HG03439 (cell line): ENCODE results near the gene CDH1.

ENCODE experiments used
- ATAC-seq: cut with Tn5 transposase; IDR thresholded peaks from one replicate; pipeline ENCODE4 v1.9.1; 2021; ENCODE audit warnings: mild to moderate bottlenecking, moderate library complexity; ENCODE audit not compliant: unreplicated experiment

CDH1 gene

DNA sequence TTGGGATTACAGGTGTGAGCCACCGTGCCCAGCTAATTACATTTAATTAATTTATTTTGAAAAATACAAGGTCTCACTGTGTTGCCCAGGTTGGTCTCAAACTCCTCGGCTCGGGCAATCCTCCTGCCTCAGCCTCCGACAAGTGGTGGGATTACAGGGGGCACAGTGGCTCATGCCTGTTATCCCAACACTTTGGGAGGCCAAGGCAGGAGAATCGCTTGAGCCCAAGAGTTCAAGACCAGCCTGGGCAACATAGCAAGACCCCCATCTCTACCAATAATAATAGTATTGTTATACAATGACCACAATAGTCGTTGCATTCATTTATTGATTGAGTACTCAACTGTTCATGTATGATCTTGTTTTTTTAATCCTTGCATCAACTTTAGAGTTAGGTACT is 22.0 kb downstream of the CDH1 start:
- ATAC-seq, result no peak

- ATAC-seq, result peak; percentile 46
These were observed 23.7 kb downstream of the CDH1 start for GRCh38 chr16:68760671-68761275.

- no peak for ATAC-seq
These were observed 26.1 kb downstream of the CDH1 start for GRCh38 chr16:68762996-68763756.

GRCh38 chr16:68764862-68765261 is 27.8 kb downstream of the CDH1 start:
- ATAC-seq, result no peak

DNA sequence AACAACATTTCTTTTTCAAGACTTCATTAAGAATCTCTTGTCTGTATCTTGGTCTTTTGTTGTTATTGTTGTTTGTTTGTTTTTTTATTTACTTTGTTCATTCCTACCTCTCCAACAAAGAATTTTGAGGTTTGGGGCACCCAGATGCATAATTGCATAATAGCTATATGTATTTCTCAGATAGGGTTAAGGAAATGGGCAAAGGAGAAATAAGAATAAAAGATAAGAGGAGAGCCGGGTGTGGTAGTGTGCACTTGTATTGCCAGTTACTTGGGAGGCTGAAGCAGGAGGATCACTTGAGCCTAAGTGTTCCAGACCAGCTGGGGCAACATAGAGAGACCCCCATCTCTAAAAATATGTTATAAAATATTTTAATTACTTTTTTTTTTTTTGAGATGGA is 30.5 kb downstream of the CDH1 start:
- ATAC-seq, result no peak

DNA sequence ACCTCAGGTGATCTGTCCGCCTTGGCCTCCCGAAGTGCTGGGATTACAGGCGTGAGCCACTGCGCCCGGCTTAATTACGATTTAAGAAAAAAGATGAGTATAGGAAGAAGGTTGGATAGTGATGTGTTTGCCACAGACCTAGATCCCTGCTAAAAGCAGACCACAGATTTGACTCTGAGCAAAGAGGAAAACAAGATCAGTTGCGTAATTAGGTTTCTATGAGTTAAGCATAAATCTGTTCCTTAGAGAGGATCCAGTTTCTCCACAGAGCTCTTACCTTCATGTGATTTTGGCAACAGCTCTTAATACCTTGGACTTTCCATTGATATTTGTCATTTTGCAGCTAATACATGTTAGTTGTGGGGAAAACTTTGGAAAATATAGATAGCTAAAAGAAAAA is 31.1 kb downstream of the CDH1 start:
- no peak for ATAC-seq

DNA sequence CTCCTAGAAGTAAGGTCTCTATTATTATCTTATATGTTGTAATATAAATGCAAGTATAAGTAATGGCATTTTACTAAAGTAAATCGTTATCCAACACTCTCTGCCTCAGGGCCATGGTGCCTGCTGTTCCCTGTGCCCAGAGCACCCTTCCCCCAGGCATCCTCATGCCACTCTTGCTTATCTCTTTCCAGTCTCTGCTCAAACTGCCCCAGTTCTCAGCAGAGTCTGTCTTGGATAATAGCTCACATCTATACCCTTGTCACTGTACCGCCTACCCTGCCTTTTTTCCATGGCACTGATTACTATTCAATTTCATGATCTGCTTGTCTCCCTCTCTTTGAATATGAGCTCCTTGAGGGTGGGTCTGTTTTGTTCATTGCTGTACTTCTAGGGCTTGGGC is 31.7 kb downstream of the CDH1 start:
- no peak for ATAC-seq

DNA sequence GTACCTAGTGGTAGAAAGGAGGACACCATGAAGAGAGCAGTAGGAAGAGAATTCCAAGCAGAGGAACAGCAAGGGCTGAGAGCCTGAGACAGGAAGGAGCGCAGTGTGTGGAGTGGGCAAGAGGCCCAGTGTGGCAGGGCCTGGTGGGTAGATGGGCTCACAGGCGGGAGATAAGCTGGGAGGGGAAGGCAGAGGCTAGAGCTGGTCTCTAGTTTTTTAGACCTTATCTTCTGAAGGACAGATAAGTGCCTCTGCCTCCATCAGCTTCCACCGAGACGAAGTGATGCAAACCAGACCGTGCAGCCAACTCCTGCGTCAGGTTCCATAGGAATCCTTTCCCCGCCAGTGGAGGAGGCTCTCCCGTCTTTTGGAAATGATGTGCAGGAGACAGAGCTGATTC is 33.6 kb downstream of the CDH1 start:
- ATAC-seq, result no peak

DNA sequence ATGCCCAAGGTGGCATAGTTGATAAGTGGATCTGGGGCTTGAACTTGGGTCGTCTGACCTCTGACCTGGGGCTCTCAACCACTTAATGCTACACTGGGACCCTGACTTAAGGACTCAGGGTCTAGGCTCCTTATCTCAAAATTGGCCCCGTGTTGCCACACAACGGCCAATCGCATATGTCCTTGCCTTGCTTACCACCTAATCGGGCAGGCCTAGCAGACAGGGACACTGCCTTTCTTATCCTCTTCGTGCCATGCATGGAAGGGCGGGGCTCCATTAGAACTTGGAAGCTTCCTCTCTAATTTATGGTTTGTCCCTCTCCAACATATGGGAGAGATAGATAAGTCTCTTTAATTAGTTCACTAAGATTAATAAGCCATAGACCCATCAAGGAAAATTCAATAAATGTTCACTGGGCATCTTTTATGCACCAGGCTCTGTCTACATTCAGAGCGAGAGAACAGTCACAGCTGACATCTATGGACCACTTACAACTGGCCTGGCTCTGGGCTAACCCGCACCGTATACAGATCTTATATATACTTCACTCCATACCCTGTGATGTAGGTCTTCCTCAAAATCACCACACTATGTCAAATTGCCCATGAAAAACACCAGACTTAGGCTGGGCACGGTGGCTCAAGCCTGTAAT is 35.1 kb downstream of the CDH1 start:
- ATAC-seq, result no peak

DNA sequence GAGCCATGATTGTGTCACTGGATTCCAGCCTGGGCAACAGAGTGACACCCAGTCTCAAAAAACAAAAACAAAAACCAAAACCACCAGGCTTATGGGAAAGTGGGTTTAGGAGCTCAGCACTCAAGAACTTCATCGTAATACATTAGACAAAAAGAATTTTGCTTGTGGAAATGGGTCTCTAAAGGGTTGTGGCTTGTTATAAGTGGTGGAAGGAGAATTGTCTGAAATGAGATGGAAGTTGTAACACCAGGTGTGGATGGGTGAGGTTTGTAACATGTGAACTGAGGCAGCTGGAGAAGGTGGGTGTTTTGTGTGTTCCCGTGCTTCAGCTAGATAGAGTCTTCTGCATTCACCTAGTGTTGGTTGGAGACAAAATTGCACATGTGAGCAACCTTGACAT is 35.8 kb downstream of the CDH1 start:
- no peak for ATAC-seq

GRCh38 chr16:68774982-68775634 is 38.0 kb downstream of the CDH1 start:
- ATAC-seq, result no peak

DNA sequence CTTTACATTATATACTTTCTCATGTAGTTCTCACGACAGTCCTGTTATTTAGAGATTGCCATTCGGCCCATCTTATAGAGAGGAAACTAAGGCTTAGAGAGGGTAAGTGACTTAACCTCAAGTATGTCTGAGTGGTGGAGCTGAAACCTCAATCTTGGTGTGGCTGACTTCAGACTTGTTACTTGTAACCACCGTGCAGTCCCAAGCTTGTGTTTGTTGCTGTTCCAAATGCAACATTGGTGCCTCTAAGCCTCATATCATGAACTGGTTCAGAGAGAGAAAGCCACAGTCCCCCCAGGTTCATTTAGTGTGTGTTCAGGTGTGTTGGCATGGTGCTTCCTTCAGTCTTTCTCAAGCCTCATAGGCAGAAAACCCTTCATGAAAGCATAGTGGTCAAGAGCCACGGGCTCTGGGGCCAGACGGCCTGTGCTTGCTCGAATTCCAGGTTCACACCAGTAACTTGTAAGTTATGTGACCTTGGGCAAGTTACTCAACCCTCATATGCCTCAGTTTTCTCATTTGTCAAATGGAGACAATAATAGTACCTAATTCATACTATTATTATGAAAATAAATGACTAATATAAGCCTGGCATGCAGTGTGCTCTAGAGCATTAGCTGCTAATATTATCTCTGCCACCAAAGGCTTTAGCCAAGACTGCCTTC is 39.9 kb downstream of the CDH1 start:
- peak; percentile 68 for ATAC-seq

DNA sequence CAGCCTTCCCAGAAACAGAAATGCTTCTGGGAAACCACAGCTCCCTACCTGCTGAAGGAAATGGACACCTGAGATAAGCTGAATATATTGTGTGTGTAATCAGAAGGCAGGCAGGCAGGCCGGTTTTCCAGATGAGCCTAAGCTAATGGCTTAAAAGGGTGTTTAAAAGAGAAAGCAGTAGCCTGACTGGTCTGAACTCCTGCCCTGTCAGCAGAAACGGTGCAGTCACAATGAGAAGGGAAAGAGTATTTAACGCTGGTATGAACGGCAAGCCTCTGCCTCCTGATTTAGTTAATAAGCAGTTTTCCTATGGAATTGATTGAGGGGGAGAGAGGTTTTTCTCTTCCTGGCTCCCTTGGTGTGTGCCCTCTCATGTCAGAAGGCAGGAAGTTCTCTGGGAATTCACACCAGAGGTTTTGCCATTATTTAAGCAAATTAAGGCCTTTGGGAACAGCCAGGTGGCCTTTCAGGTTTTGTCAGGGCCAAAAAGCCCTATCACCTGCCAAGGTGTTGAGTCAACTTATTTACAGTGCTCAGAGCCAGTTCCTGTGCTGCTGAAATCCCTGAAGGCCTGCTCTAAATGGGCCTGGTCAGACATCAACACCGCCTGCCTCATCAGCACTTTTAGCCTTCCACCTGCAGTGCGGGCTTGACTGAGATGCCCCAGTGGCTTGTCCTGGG is 41.6 kb downstream of the CDH1 start:
- no peak for ATAC-seq

DNA sequence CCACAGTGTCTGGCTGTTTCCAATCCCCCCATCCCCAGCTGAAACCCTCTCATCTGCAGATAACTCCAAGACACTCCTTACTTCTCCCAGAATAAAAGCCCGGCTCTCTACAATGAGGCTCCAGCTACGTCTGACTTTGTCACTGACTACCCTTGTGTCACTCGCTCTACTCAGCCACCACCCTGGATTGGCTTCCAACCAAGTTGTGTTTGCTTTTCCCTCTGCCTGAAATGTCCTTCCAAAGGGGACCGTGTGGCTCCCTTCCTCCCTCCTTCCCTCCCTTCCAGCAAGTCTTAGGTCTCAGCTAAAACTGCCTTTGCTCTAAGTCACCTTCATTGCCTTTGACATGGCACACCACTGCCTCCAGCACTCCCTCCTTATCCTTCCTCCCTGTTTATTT is 42.8 kb downstream of the CDH1 start:
- ATAC-seq, result no peak

DNA sequence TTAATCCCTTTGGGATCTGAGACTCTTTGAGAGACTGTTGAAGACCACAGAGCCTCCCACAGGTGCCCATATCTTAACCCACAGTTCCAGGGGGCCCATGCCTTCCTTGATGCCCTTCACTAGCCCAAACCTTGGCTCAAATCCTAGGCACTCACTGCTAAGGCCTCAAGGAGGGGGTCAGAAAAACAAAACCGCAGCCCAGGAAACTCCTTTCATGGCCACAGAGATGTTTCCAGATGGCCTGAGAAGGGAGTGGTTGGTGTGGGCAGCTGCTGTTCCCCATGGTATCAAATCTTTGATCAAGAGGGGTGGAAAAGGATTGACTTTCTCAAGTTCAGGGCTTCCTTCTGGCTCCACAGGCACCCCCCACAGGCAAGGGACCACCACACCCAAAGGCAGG is 44.7 kb downstream of the CDH1 start:
- no peak for ATAC-seq

DNA sequence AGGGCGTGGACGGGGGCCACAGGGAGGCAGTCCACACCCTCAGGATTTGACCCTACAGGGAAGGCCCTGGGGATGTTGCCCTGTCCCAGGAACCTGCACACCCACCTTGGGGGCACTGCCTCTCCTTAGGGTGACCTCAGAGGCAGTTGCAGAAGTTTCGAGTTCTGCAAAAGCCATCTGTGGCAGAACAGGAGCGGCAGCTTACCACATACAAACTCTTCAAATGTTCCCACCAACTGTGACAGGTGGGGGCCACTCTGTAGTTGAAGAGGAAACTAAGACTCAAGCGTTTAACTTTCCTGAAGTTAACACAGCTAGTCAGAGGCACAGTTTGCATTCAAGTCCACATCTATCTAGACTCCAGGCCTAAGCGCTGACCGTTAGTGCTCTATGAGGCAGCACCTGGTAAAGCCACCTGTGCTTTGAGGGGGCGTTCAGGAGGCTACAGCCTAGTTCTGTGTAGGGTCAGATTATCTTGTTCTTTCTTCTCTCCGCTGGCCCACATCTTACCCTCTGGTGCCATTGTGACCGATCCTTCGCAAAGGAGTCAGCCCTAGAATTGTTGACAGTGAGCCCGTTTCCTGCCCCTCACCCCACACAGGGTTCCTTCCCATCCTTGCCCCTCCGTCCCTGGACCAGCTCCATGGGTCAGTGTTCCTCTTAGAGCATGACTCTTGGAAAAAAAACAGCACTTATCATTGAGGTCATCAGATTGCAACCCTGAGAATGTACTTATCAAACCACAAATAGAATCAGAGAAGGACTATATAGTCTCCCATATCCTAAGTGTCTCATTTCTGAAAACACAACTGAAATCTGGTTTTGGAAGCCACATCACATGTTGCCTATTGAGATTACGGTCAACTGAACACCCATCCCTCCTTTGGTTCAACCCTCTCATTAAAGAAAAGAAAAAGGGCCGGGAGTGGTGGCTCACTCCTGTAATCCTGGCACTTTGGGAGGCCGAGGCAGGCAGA is 45.4 kb downstream of the CDH1 start:
- ATAC-seq, result no peak

- no peak for ATAC-seq
These were observed 47.1 kb downstream of the CDH1 start for GRCh38 chr16:68784226-68784625.

DNA sequence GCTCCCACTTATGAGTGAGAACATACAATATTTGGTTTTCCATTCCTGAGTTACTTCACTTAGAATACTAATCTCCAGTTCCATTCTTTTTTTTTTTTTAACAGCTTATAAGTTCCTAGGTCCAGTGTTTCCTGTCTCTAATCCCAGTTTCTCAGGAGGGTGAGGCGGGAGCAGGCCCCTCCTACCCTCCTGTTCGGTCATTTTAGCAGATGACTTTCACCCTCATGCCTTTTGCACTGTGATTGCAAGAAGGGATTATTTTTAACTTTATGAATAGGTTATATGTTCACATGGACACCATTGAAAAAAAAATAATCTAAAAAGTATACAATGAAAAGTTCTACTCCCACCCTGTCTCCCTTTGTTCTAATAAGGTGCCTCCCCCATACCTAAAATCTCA is 47.6 kb downstream of the CDH1 start:
- ATAC-seq, result no peak

DNA sequence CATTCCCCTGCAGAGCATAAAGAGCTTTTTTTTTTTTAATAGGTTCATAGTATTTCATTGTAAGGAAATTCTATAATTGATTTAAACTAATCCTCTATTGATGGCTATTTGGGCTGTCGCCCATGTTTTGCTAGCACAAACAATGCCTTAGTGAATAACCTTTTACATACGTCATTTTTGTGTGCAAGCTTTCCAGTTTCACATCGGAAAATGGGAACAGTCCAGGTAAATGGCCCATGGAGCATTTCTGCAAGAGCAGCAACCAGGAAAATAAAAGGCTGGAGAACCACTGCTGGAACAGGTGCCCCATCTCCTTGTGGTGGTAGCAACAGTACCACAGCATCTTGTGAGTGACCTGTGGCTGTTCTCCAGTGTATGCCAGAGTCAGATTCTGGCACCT is 48.6 kb downstream of the CDH1 start:
- no peak for ATAC-seq
